GM19043 (cell line): Measurements from ENCODE around the gene CLEC1A.
"Not testable (repeated sequence)": the region's sequence is repeated elsewhere in the genome, so short reads cannot be mapped to it uniquely, and the experiment has no call there.

ENCODE experiments used
- ATAC-seq: cut with Tn5 transposase; IDR thresholded peaks from one replicate; pipeline ENCODE4 v1.9.1; 2021; ENCODE audit warnings: low read depth; ENCODE audit not compliant: unreplicated experiment

CLEC1A gene

DNA sequence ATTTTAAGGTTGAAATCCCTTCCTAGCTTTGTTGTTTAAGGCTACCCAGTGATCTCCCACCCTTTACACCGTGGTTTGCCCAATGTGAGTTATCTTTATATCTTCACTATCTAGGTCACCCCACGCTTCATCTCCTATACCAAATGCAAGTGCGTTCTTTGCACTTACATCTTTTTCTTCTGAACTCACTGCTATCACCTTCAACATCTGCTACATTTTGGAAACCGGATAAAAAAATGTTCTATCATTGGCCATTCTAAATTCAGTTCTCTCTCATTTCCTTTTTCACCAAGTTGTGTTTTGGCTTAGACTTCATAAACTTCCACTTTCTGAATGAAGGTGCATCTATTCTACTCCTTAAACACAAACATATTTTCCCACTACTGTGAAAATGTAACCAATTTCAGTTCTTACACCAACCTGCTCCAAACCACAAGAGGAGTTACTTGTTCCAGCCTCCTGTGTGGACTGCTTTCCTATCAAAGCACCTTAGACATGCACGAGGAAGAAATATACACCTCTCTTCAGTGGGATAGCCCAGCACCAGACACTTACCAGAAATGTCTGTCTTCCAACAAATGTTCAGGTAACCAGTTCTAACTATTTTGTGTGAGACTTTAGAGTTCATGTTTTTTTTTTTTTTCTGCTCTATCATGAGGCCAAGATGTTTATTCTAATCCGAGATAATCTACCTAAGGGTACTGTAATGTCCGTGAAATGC is 46.4 kb downstream of the CLEC1A start:
- no peak for ATAC-seq

DNA sequence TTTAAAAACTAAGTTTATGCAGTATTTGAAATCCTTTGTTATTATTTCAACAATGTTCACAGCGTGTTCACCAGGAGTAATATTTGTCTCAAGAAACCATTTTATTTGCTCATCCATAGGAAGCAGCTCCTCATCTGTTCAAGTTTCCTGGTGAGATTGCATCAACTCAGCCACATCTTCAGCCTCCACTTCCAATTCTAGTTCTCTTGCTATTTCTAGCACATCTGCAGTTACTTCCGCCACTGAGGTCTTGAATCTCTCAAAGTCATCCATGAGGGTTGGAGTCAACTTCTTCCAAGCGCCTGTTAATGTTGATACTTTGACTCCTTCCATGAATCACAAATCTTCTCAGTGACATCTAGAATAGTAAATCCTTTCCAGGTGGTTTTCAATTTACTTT is 50.3 kb downstream of the CLEC1A start:
- ATAC-seq = no peak

- no peak for ATAC-seq
Observed at GRCh38 chr12:10042167-10042566, 56.6 kb downstream of the CLEC1A start.

DNA sequence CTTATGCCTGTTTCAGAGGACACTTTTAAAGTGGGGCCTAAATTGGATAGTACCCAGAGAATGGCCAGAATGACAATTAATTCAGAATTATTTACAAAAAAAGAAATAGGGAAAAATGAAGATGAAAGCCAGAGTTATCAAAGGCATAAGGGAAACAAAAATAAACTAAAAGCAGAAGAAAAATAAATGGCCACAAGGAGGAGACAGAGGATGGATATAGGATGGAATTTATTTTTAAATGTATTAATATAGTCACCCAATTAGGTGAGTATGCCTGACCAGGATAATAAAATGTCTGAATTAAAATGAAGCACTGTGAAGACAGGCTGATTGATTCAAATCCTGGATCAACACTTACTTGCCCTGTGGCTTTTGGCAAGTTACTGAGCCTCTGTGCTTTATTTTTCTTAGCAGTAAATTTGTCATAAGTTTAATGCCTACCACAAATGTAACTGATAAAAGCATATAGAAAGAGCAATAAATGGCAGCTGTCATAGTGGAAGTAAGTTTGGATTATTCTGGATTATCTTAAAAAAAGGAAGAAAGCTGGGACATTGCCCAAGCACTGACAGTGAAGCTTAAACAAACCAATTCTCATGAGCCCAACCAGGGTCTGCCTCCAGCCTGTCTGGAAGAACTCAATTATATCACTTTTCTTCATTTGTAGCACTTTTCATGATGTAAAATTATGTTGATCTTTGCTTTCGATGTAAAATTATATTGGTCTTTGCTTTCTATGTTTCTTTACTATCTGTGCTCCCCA is 64.8 kb downstream of the CLEC1A start:
- no peak for ATAC-seq

DNA sequence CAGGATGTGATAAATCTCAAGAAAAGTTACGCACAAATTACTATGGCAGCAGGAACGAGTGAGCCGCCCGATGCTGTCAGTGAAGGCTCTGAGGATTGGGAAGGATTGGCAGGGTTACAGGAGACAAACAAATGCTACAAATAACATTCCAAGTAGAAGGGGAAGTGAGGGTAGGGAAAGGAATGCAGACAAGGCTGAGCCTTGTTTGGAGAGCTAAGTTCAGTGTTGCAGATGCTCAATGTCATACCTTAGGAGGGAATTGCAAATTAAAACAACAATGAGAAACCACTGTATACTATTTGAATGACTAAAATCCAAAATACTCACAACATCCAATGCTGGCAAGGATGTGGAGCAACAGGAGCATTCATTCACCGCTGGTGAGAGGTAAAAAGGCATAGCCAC is 67.0 kb downstream of the CLEC1A start:
- ATAC-seq = no peak

DNA sequence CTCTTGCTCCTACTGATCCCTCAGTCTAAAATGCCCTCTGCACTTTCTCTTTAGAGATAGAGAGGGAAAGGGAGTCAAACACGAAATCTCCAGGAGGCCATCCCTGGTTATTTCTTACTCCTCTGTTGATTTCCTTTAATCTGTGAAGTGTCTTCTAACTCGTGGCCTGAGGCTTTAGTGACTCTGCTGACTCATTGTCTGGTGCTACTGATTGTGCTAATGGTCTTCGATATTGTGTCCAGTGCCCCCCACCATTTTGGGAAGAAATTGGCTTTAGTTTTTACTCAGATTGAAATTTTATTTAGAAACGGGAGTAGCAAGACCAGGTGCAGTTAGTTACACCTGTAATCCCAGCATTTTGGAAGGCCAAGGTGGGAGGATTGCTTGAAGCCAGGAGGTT is 67.5 kb downstream of the CLEC1A start:
- no peak for ATAC-seq

GRCh38 chr12:10030446-10030845 is 68.3 kb downstream of the CLEC1A start, which contains the start of gene CLEC9A:
Gene CLEC9A, plus strand, starts transcription at chr12:10030682. Its CDS starts 22,006 bp downstream, at chr12:10052688.
- ATAC-seq = no peak

DNA sequence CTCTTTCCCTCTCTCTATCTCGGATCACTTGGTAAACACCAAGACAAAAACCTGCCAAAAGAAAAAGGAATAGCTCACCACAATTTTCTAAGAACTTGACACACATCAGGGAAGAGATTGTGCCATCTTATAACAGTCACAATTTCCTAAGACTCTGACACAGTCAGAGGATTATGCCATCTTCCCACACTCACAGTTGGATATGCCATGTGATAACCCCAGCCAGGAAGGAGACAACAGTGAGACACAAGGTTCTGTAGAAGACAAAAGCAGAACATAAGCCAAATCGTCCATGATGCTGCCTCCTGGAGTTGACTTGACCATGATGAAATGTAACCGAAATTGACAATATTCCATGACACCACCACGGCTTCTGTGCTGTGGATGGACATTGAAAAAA is 71.1 kb downstream of the CLEC1A start:
- no peak for ATAC-seq

GRCh38 chr12:10027311-10027710 is 71.5 kb downstream of the CLEC1A start:
- ATAC-seq = no peak

GRCh38 chr12:10026666-10027065 is 72.1 kb downstream of the CLEC1A start:
- not testable (repeated sequence) for ATAC-seq

GRCh38 chr12:10025236-10025635 is 73.5 kb downstream of the CLEC1A start:
- ATAC-seq = no peak

- no peak for ATAC-seq
Observed at GRCh38 chr12:10021342-10021741, 77.4 kb downstream of the CLEC1A start.
